Liver (tissue), 9 donors: ENCODE results near the gene OR52K1. TPM values are rescaled to one million over a fixed set of nuclear protein-coding genes. Genes with fewer than 3 reads are reported as not detected.

Experiments
- DNase-seq: peaks from one replicate; pipeline ENCODE4 v3.0.0-alpha.2; 2017; ENCODE audit warnings: low spot score
- H3K27ac ChIP-seq, 2 donors: one replicate each; pipeline ENCODE4 v1.7.0; 2013; ENCODE audit warnings: inconsistent platforms in 2 of 2, low read length in 2 of 2, control low read depth in 1 of 2, low read depth in 1 of 2, mild to moderate bottlenecking in 1 of 2
- H3K27me3 ChIP-seq, 4 donors: one replicate each; pipeline versions ENCODE4 v1.6.1 to v1.7.0; 2013; ENCODE audit warnings: low read length in 3 of 4, inconsistent platforms in 1 of 4, mild to moderate bottlenecking in 1 of 4, moderate library complexity in 1 of 4; ENCODE audit not compliant: control insufficient read depth in 4 of 4, insufficient read depth in 4 of 4
- H3K36me3 ChIP-seq, 4 donors: one replicate each; pipeline versions ENCODE4 v1.6.1 to v1.7.0; 2013; ENCODE audit warnings: low read length in 3 of 4, mild to moderate bottlenecking in 3 of 4, low read depth in 1 of 4, moderate library complexity in 1 of 4; ENCODE audit not compliant: control insufficient read depth in 4 of 4, insufficient read depth in 3 of 4
- H3K4me1 ChIP-seq, 4 donors: one replicate each; pipeline versions ENCODE4 v1.6.1 to v1.7.0; 2013; ENCODE audit warnings: low read length in 3 of 4, mild to moderate bottlenecking in 3 of 4, moderate library complexity in 1 of 4; ENCODE audit not compliant: control insufficient read depth in 4 of 4, insufficient read depth in 4 of 4
- H3K4me3 ChIP-seq, 3 donors: one replicate each; pipeline versions ENCODE4 v1.6.1 to v1.7.0; 2013; ENCODE audit warnings: low read length in 3 of 3, control low read depth in 1 of 3, low read depth in 1 of 3, mild to moderate bottlenecking in 1 of 3
- H3K9ac ChIP-seq, 2 donors: one replicate each; pipeline ENCODE4 v1.7.0; 2013; ENCODE audit warnings: low read length in 2 of 2, mild to moderate bottlenecking in 2 of 2, moderate library complexity in 2 of 2, control low read depth in 1 of 2, low read depth in 1 of 2
- H3K9me3 ChIP-seq, 4 donors: one replicate each; pipeline versions ENCODE4 v1.6.1 to v1.7.0; 2013; ENCODE audit warnings: low read length in 3 of 4; ENCODE audit not compliant: control insufficient read depth in 4 of 4
- ATF3 ChIP-seq: IDR thresholded peaks from 2 replicates; pipeline ENCODE4 v1.6.1; 2016; ENCODE audit warnings: antibody characterized with exemption
- CTCF ChIP-seq: fragments of 150-350 bp; IDR thresholded peaks from 2 replicates; pipeline ENCODE4 v1.5.1; 2017; ENCODE audit warnings: improper control_type of control experiment, low read depth, low read length; ENCODE audit not compliant: missing input control
- EGR1 ChIP-seq, 2 donors: IDR thresholded peaks; 2 replicates each; pipeline ENCODE4 v1.6.1; 2016 to 2018; ENCODE audit warnings: antibody characterized with exemption in 2 of 2, low read depth in 2 of 2
- FOXA1 ChIP-seq: IDR thresholded peaks from 2 replicates; pipeline ENCODE4 v1.6.1; 2016; ENCODE audit warnings: antibody characterized with exemption
- FOXA2 ChIP-seq: IDR thresholded peaks from 2 replicates; pipeline ENCODE4 v1.6.1; 2016; ENCODE audit warnings: antibody characterized with exemption
- GABPA ChIP-seq, 2 donors: IDR thresholded peaks in 1 of 2; conservative IDR thresholded peaks in 1 of 2; 2 replicates each; pipeline ENCODE4 v1.6.1; 2016; ENCODE audit warnings: antibody characterized with exemption in 2 of 2, mild to moderate bottlenecking in 1 of 2, moderate library complexity in 1 of 2
- HNF4A ChIP-seq, 2 donors: conservative IDR thresholded peaks; 2 replicates each; pipeline ENCODE4 v1.6.1; 2016; ENCODE audit warnings: antibody characterized with exemption in 2 of 2, mild to moderate bottlenecking in 2 of 2
- HNF4G ChIP-seq: IDR thresholded peaks from 2 replicates; pipeline ENCODE4 v1.6.1; 2016; ENCODE audit warnings: antibody characterized with exemption
- JUND ChIP-seq, 2 donors: IDR thresholded peaks; 2 replicates each; pipeline ENCODE4 v1.6.1; 2016; ENCODE audit warnings: antibody characterized with exemption in 2 of 2
- NR2F2 ChIP-seq: IDR thresholded peaks from 2 replicates; pipeline ENCODE4 v1.6.1; 2016; ENCODE audit warnings: antibody characterized with exemption
- RAD21 ChIP-seq, 2 donors: IDR thresholded peaks; 2 replicates each; pipeline ENCODE4 v1.6.1; 2016; ENCODE audit warnings: antibody characterized with exemption in 2 of 2, mild to moderate bottlenecking in 2 of 2
- RXRA ChIP-seq, 2 donors: IDR thresholded peaks; 2 replicates each; pipeline ENCODE4 v1.6.1; 2017 to 2018; ENCODE audit warnings: antibody characterized with exemption in 2 of 2, mild to moderate bottlenecking in 1 of 2
- SP1 ChIP-seq: IDR thresholded peaks from 2 replicates; pipeline ENCODE4 v1.6.1; 2018; ENCODE audit warnings: antibody characterized with exemption, mild to moderate bottlenecking
- TAF1 ChIP-seq: conservative IDR thresholded peaks from 2 replicates; pipeline ENCODE4 v1.6.1; 2016; ENCODE audit warnings: antibody characterized with exemption, mild to moderate bottlenecking
- YY1 ChIP-seq: IDR thresholded peaks from 2 replicates; pipeline ENCODE4 v1.6.1; 2016; ENCODE audit warnings: antibody characterized with exemption, mild to moderate bottlenecking
- WGBS: extraction: QIAGEN DNeasy Blood & Tissue Kit; methylation state at CpG from one replicate; pipeline ENCODE4 v1.1.7; 2013; 5-methylcytosine and 5-hydroxymethylcytosine counted together
- polyA plus RNA-seq, 2 donors: library from polyadenylated mRNA; stranded (reverse) in 1 of 2; unstranded in 1 of 2; fragments of 200-250 nt in 1 of 2; fragments of >200 nt in 1 of 2; fragmentation: Nextera tagmentation in 1 of 2; extraction: Ambion mirVana in 1 of 2; gene quantifications; one replicate each; pipeline versions ENCODE4 v1.2.1 to v1.2.3, GENCODE V29; 2013 to 2015
- total RNA-seq, 2 donors: library from RNA; depleted of rRNA; stranded (reverse); fragments of >200 nt; gene quantifications; one replicate each; pipeline ENCODE4 v1.2.3, GENCODE V29; 2014
- TF ChIP-seq, protein P1 (sequence below): IDR thresholded peaks from 2 replicates; pipeline ENCODE4 v1.6.1; 2016; ENCODE audit warnings: antibody characterized with exemption
- TF ChIP-seq, protein P2 (sequence below): IDR thresholded peaks from 2 replicates; pipeline ENCODE4 v1.6.1; 2016; ENCODE audit warnings: antibody characterized with exemption
- TF ChIP-seq, protein P3 (sequence below): IDR thresholded peaks from 2 replicates; pipeline ENCODE4 v1.6.1; 2016; ENCODE audit warnings: antibody characterized with exemption, mild to moderate bottlenecking
- donor health status: healthy.
- donor health status: healthy.
- donor health status: healthy.
- donor health status: healthy.
- donor health status: healthy.

OR52K1 gene
- total and polyA plus RNA-seq, 4 donors = under 0.01 TPM; not detected in 3

- TF ChIP-seq CTCF (no peak), GABPA (IDR thresholded peaks at IDR 0.05 in 1 of 2, conservative IDR thresholded peaks at IDR 0.05 in 1 of 2) (no peak), YY1 (no peak), FOXA2 (no peak), RXRA (IDR thresholded peaks at IDR 0.05) (no peak), EGR1 (IDR thresholded peaks at IDR 0.05; ENCODE audit: low read depth in 2 of 2) (no peak), FOXA1 (no peak), SP1 (no peak), RAD21 (IDR thresholded peaks at IDR 0.05) (no peak), NR2F2 (no peak), JUND (IDR thresholded peaks at IDR 0.05) (no peak), TAF1 (no peak), HNF4A (conservative IDR thresholded peaks at IDR 0.05) (no peak), HNF4G (no peak), ATF3 (no peak)
- TF ChIP-seq, protein P1, sequence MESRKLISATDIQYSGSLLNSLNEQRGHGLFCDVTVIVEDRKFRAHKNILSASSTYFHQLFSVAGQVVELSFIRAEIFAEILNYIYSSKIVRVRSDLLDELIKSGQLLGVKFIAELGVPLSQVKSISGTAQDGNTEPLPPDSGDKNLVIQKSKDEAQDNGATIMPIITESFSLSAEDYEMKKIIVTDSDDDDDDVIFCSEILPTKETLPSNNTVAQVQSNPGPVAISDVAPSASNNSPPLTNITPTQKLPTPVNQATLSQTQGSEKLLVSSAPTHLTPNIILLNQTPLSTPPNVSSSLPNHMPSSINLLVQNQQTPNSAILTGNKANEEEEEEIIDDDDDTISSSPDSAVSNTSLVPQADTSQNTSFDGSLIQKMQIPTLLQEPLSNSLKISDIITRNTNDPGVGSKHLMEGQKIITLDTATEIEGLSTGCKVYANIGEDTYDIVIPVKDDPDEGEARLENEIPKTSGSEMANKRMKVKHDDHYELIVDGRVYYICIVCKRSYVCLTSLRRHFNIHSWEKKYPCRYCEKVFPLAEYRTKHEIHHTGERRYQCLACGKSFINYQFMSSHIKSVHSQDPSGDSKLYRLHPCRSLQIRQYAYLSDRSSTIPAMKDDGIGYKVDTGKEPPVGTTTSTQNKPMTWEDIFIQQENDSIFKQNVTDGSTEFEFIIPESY = no peak
- TF ChIP-seq, protein P2, sequence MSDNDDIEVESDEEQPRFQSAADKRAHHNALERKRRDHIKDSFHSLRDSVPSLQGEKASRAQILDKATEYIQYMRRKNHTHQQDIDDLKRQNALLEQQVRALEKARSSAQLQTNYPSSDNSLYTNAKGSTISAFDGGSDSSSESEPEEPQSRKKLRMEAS = no peak
- TF ChIP-seq, protein P3, sequence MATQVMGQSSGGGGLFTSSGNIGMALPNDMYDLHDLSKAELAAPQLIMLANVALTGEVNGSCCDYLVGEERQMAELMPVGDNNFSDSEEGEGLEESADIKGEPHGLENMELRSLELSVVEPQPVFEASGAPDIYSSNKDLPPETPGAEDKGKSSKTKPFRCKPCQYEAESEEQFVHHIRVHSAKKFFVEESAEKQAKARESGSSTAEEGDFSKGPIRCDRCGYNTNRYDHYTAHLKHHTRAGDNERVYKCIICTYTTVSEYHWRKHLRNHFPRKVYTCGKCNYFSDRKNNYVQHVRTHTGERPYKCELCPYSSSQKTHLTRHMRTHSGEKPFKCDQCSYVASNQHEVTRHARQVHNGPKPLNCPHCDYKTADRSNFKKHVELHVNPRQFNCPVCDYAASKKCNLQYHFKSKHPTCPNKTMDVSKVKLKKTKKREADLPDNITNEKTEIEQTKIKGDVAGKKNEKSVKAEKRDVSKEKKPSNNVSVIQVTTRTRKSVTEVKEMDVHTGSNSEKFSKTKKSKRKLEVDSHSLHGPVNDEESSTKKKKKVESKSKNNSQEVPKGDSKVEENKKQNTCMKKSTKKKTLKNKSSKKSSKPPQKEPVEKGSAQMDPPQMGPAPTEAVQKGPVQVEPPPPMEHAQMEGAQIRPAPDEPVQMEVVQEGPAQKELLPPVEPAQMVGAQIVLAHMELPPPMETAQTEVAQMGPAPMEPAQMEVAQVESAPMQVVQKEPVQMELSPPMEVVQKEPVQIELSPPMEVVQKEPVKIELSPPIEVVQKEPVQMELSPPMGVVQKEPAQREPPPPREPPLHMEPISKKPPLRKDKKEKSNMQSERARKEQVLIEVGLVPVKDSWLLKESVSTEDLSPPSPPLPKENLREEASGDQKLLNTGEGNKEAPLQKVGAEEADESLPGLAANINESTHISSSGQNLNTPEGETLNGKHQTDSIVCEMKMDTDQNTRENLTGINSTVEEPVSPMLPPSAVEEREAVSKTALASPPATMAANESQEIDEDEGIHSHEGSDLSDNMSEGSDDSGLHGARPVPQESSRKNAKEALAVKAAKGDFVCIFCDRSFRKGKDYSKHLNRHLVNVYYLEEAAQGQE = no peak
- Histone ChIP-seq H3K27ac (no peak overlapping the region), H3K36me3 (no peaks in the 10 kb centered on the region), H3K4me1 (no peaks in the 10 kb centered on the region), H3K9me3 (no peaks in the 10 kb centered on the region), H3K27me3 (no peaks in the 10 kb centered on the region), H3K9ac (no peak overlapping the region), H3K4me3 (no peak overlapping the region)
- DNase-seq = no peak
- 91% methylated on average over 1 of the region's 1 CpG for WGBS
Observed at GRCh38 chr11:4523666-4524065, 41.2 kb downstream of the OR52K1 start.
